Breast epithelium (tissue), 3 donors: Measurements from ENCODE around the gene CYP24A1.

Experiments
- POLR2A ChIP-seq: fragments of 450-650 bp; IDR thresholded peaks from one replicate; pipeline ENCODE4 v1.6.1; 2016; ENCODE audit warnings: antibody characterized with exemption, mild to moderate bottlenecking, moderate library complexity
- POLR2AphosphoS5 ChIP-seq, 3 donors: sonication (generic); formaldehyde crosslinking; IDR thresholded peaks; one replicate each; pipeline ENCODE4 v1.6.1; 2017; ENCODE audit warnings: antibody characterized with exemption in 3 of 3
- TF ChIP-seq, protein P1 (sequence below), 3 donors: fragments of 450-650 bp; IDR thresholded peaks; one replicate each; pipeline ENCODE4 v1.5.1; 2016 to 2017; ENCODE audit warnings: antibody characterized with exemption in 3 of 3, mild to moderate bottlenecking in 3 of 3, moderate library complexity in 3 of 3

DNA sequence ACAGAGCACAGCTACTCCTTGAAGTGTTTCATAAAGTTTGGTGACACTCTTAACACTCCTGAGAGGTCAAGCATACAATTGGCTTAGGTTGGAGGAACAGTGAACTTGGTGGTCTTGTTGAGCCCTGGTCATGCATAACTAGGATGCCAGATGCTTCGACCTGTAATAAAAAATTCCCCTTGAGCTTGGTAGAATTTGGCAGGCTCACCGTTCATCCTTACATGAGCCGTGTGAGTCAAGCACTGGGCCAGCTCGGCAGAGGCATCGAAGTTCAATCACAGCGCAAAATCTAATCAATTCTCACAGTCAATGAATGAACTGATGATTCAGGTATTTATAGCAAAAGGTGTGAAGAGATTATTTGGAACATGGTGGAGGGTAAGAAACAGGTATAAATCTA, 33.7 kb downstream of the CYP24A1 start:
- TF ChIP-seq POLR2A: no peak
- TF ChIP-seq, protein P1, sequence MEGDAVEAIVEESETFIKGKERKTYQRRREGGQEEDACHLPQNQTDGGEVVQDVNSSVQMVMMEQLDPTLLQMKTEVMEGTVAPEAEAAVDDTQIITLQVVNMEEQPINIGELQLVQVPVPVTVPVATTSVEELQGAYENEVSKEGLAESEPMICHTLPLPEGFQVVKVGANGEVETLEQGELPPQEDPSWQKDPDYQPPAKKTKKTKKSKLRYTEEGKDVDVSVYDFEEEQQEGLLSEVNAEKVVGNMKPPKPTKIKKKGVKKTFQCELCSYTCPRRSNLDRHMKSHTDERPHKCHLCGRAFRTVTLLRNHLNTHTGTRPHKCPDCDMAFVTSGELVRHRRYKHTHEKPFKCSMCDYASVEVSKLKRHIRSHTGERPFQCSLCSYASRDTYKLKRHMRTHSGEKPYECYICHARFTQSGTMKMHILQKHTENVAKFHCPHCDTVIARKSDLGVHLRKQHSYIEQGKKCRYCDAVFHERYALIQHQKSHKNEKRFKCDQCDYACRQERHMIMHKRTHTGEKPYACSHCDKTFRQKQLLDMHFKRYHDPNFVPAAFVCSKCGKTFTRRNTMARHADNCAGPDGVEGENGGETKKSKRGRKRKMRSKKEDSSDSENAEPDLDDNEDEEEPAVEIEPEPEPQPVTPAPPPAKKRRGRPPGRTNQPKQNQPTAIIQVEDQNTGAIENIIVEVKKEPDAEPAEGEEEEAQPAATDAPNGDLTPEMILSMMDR (IDR thresholded peaks at IDR 0.05): no peak
- TF ChIP-seq POLR2AphosphoS5 (IDR thresholded peaks at IDR 0.05): no peak
